Measurements from ENCODE around the gene HELZ2.

The HELZ2 gene

GRCh38 chr20:63563225-63563935 lies 10.7 kb downstream of the HELZ2 start:
- DNase-seq, result no peak

GRCh38 chr20:63562461-63563224 lies 11.4 kb downstream of the HELZ2 start:
- no peak for DNase-seq

- DNase-seq, result no peak
Measured at GRCh38 chr20:63561624-63562396, 12.2 kb downstream of the HELZ2 start.

GRCh38 chr20:63560856-63561609 lies 13.0 kb downstream of the HELZ2 start:
- DNase-seq, result no peak

GRCh38 chr20:63560333-63560805 lies 13.7 kb downstream of the HELZ2 start:
- no peak for DNase-seq

- peak; percentile 60 for DNase-seq
Measured at GRCh38 chr20:63559485-63560332, 14.3 kb downstream of the HELZ2 start.

GRCh38 chr20:63558804-63559484 lies 15.1 kb downstream of the HELZ2 start:
- DNase-seq, result no peak

GRCh38 chr20:63557481-63557891 lies 16.6 kb downstream of the HELZ2 start:
- DNase-seq, result no peak

- no peak for DNase-seq
Measured at GRCh38 chr20:63556873-63557478, 17.1 kb downstream of the HELZ2 start.

GRCh38 chr20:63555661-63556381 lies 18.2 kb downstream of the HELZ2 start:
- DNase-seq, result no peak

GRCh38 chr20:63554361-63555278 lies 19.4 kb downstream of the HELZ2 start:
- no peak for DNase-seq

GRCh38 chr20:63553933-63554290 lies 20.1 kb downstream of the HELZ2 start, which contains the start of gene FNDC11:
Gene FNDC11 (plus strand): TSS chr20:63554159. CDS start chr20:63555664, 1,505 bp downstream.
- DNase-seq, result no peak

- DNase-seq, result peak; percentile 94
Measured at GRCh38 chr20:63553251-63553932, 20.6 kb downstream of the HELZ2 start.

- no peak for DNase-seq
Measured at GRCh38 chr20:63552481-63553249, 21.4 kb downstream of the HELZ2 start.

- DNase-seq, result no peak
Measured at GRCh38 chr20:63551068-63551467, 23.0 kb downstream of the HELZ2 start.

- no peak for DNase-seq
Measured at GRCh38 chr20:63549679-63550282, 24.3 kb downstream of the HELZ2 start.

- no peak for DNase-seq
Measured at GRCh38 chr20:63549019-63549418, 25.0 kb downstream of the HELZ2 start.
